Activated CD4-positive, alpha-beta memory T cell treated with anti-CD3 and anti-CD28 coated beads, Interleukin-2, amount 10 ng/mL, durations not matched to agents 7 days and 5 days (primary cell): ENCODE measurements around the gene ZPBP. TPM values are rescaled to one million over a fixed set of nuclear protein-coding genes. Genes with fewer than 3 reads are reported as not detected.
A peak's percentile ranks its signal among the peaks of the same experiment; 100 is the strongest.

Source experiments
- CTCF ChIA-PET: fragments of 350-600 bp; sonication (Branson Sonifier 250); formaldehyde crosslinking; loops from one replicate; lab custom pipeline; 2021; ENCODE audit warnings: antibody characterized with exemption, inconsistent platforms; lab: Charles Lee
- POLR2A ChIA-PET: fragments of 350-600 bp; sonication (Branson Sonifier 250); formaldehyde crosslinking; loops from one replicate; lab custom pipeline; 2021; ENCODE audit warnings: antibody characterized with exemption; lab: Charles Lee
- DNase-seq: peaks from one replicate; pipeline ENCODE4 v3.0.0-alpha.2; 2020
- H3K27ac Mint-ChIP-seq: one replicate; pipeline ENCODE4 v1.8.0; 2021; ENCODE audit warnings: mild to moderate bottlenecking, mixed read lengths
- H3K27me3 Mint-ChIP-seq: one replicate; pipeline ENCODE4 v1.8.0; 2021; ENCODE audit warnings: mixed read lengths
- H3K36me3 Mint-ChIP-seq: one replicate; pipeline ENCODE4 v1.8.0; 2021; ENCODE audit warnings: low read depth, mixed read lengths
- H3K4me1 Mint-ChIP-seq: one replicate; pipeline ENCODE4 v1.8.0; 2021; ENCODE audit warnings: mixed read lengths
- H3K4me3 Mint-ChIP-seq: one replicate; pipeline ENCODE4 v1.8.0; 2021; ENCODE audit warnings: mild to moderate bottlenecking, mixed read lengths
- H3K9me3 Mint-ChIP-seq: one replicate; pipeline ENCODE4 v1.8.0; 2021; ENCODE audit warnings: mixed read lengths
- total RNA-seq, 2 experiments: library from RNA; stranded (reverse); gene quantifications; one replicate each; pipeline ENCODE4 v1.2.3, GENCODE V29; 2021

ZPBP gene
- total RNA-seq, 2 experiments from 2014 or later, result not detected

GRCh38 chr7:49995681-49996080 lies 97.4 kb downstream of the ZPBP start:
- no peaks in the 10 kb centered on the region for H3K36me3 Mint-ChIP-seq
- ChIA-PET CTCF (no interaction called here), POLR2A (no interaction called here)
- no peak overlapping the region for H3K27ac Mint-ChIP-seq
- no peak for DNase-seq
- no peaks in the 10 kb centered on the region for H3K9me3 Mint-ChIP-seq
- no peaks in the 10 kb centered on the region for H3K4me1 Mint-ChIP-seq
- H3K27me3 Mint-ChIP-seq, result peaks cover 6% of the 10 kb centered on the region
- H3K4me3 Mint-ChIP-seq, result no peak overlapping the region

GRCh38 chr7:49986191-49986590 lies 106.9 kb downstream of the ZPBP start:
- Mint-ChIP-seq H3K27ac (no peak overlapping the region), H3K36me3 (no peaks in the 10 kb centered on the region), H3K4me3 (no peak overlapping the region), H3K9me3 (peaks cover 3% of the 10 kb centered on the region), H3K4me1 (no peaks in the 10 kb centered on the region), H3K27me3 (peaks cover 3% of the 10 kb centered on the region)
- POLR2A ChIA-PET, result no interaction called here
- DNase-seq, result no peak
- CTCF ChIA-PET, result no interaction called here

GRCh38 chr7:49980465-49980864 lies 112.6 kb downstream of the ZPBP start:
- Mint-ChIP-seq H3K9me3 (no peaks in the 10 kb centered on the region), H3K4me3 (no peak overlapping the region), H3K27me3 (no peaks in the 10 kb centered on the region), H3K27ac (no peak overlapping the region), H3K36me3 (no peaks in the 10 kb centered on the region), H3K4me1 (no peaks in the 10 kb centered on the region)
- POLR2A ChIA-PET, result no interaction called here
- CTCF ChIA-PET, result no interaction called here
- peak; percentile 34 for DNase-seq

GRCh38 chr7:49976238-49976637 lies 116.8 kb downstream of the ZPBP start:
- Mint-ChIP-seq H3K9me3 (no peaks in the 10 kb centered on the region), H3K36me3 (no peaks in the 10 kb centered on the region), H3K27ac (no peak overlapping the region), H3K27me3 (no peaks in the 10 kb centered on the region), H3K4me1 (no peaks in the 10 kb centered on the region), H3K4me3 (no peak overlapping the region)
- ChIA-PET POLR2A (no interaction called here), CTCF (no interaction called here)
- no peak for DNase-seq

GRCh38 chr7:49974035-49974434 lies 119.0 kb downstream of the ZPBP start:
- ChIA-PET POLR2A (no interaction called here), CTCF (no interaction called here)
- no peaks in the 10 kb centered on the region for H3K36me3 Mint-ChIP-seq
- H3K4me1 Mint-ChIP-seq, result no peaks in the 10 kb centered on the region
- H3K4me3 Mint-ChIP-seq, result no peak overlapping the region
- H3K27ac Mint-ChIP-seq, result no peak overlapping the region
- no peak for DNase-seq
- H3K9me3 Mint-ChIP-seq, result no peaks in the 10 kb centered on the region
- no peaks in the 10 kb centered on the region for H3K27me3 Mint-ChIP-seq

- H3K4me1 Mint-ChIP-seq, result no peaks in the 10 kb centered on the region
- no peaks in the 10 kb centered on the region for H3K27me3 Mint-ChIP-seq
- peaks cover 2% of the 10 kb centered on the region for H3K9me3 Mint-ChIP-seq
- H3K4me3 Mint-ChIP-seq, result no peak overlapping the region
- H3K36me3 Mint-ChIP-seq, result no peaks in the 10 kb centered on the region
- CTCF ChIA-PET, result no interaction called here
- no peak for DNase-seq
- H3K27ac Mint-ChIP-seq, result no peak overlapping the region
- POLR2A ChIA-PET, result no interaction called here
Measured at GRCh38 chr7:49937608-49938007, 155.4 kb downstream of the ZPBP start.

GRCh38 chr7:49931627-49932026 lies 161.4 kb downstream of the ZPBP start:
- Mint-ChIP-seq H3K9me3 (peaks cover 12% of the 10 kb centered on the region), H3K4me1 (no peaks in the 10 kb centered on the region), H3K27me3 (no peaks in the 10 kb centered on the region), H3K36me3 (no peaks in the 10 kb centered on the region), H3K4me3 (no peak overlapping the region), H3K27ac (no peak overlapping the region)
- POLR2A ChIA-PET, result no interaction called here
- DNase-seq, result no peak
- CTCF ChIA-PET, result no interaction called here

GRCh38 chr7:49928787-49929186 lies 164.3 kb downstream of the ZPBP start:
- ChIA-PET CTCF (no interaction called here), POLR2A (no interaction called here)
- Mint-ChIP-seq H3K4me3 (no peak overlapping the region), H3K27me3 (no peaks in the 10 kb centered on the region), H3K36me3 (no peaks in the 10 kb centered on the region), H3K4me1 (no peaks in the 10 kb centered on the region), H3K9me3 (peaks cover 12% of the 10 kb centered on the region), H3K27ac (no peak overlapping the region)
- no peak for DNase-seq

GRCh38 chr7:49927631-49928030 lies 165.4 kb downstream of the ZPBP start:
- H3K27ac Mint-ChIP-seq, result no peak overlapping the region
- H3K27me3 Mint-ChIP-seq, result no peaks in the 10 kb centered on the region
- no peaks in the 10 kb centered on the region for H3K36me3 Mint-ChIP-seq
- no peak for DNase-seq
- H3K9me3 Mint-ChIP-seq, result peaks cover 10% of the 10 kb centered on the region
- no peak overlapping the region for H3K4me3 Mint-ChIP-seq
- POLR2A ChIA-PET, result no interaction called here
- CTCF ChIA-PET, result no interaction called here
- no peaks in the 10 kb centered on the region for H3K4me1 Mint-ChIP-seq

- no peak for DNase-seq
- Mint-ChIP-seq H3K9me3 (peaks cover 4% of the 10 kb centered on the region), H3K4me3 (no peak overlapping the region), H3K27me3 (no peaks in the 10 kb centered on the region), H3K27ac (no peak overlapping the region), H3K4me1 (no peaks in the 10 kb centered on the region), H3K36me3 (no peaks in the 10 kb centered on the region)
- ChIA-PET CTCF (no interaction called here), POLR2A (no interaction called here)
Measured at GRCh38 chr7:49926720-49927119, 166.3 kb downstream of the ZPBP start.

GRCh38 chr7:49911909-49912308 lies 181.1 kb downstream of the ZPBP start:
- DNase-seq, result no peak
- Mint-ChIP-seq H3K27me3 (no peaks in the 10 kb centered on the region), H3K9me3 (no peaks in the 10 kb centered on the region), H3K4me1 (no peaks in the 10 kb centered on the region), H3K4me3 (no peak overlapping the region), H3K27ac (no peak overlapping the region), H3K36me3 (no peaks in the 10 kb centered on the region)
- ChIA-PET POLR2A (no interaction called here), CTCF (no interaction called here)

GRCh38 chr7:49894543-49894942 lies 198.5 kb downstream of the ZPBP start:
- Mint-ChIP-seq H3K4me3 (no peak overlapping the region), H3K4me1 (no peaks in the 10 kb centered on the region), H3K9me3 (no peaks in the 10 kb centered on the region), H3K27me3 (no peaks in the 10 kb centered on the region), H3K27ac (no peak overlapping the region), H3K36me3 (no peaks in the 10 kb centered on the region)
- CTCF ChIA-PET, result no interaction called here
- POLR2A ChIA-PET, result no interaction called here
- DNase-seq, result no peak

GRCh38 chr7:49893131-49893530 lies 199.9 kb downstream of the ZPBP start:
- Mint-ChIP-seq H3K27me3 (no peaks in the 10 kb centered on the region), H3K27ac (no peak overlapping the region), H3K4me3 (no peak overlapping the region), H3K9me3 (no peaks in the 10 kb centered on the region), H3K36me3 (no peaks in the 10 kb centered on the region), H3K4me1 (no peaks in the 10 kb centered on the region)
- DNase-seq, result no peak
- ChIA-PET POLR2A (no interaction called here), CTCF (no interaction called here)

- no peak for DNase-seq
- H3K27ac Mint-ChIP-seq, result no peak overlapping the region
- CTCF ChIA-PET, result no interaction called here
- no peaks in the 10 kb centered on the region for H3K9me3 Mint-ChIP-seq
- H3K4me3 Mint-ChIP-seq, result no peak overlapping the region
- no peaks in the 10 kb centered on the region for H3K36me3 Mint-ChIP-seq
- POLR2A ChIA-PET, result no interaction called here
- no peaks in the 10 kb centered on the region for H3K4me1 Mint-ChIP-seq
- no peaks in the 10 kb centered on the region for H3K27me3 Mint-ChIP-seq
Measured at GRCh38 chr7:49892481-49892880, 200.6 kb downstream of the ZPBP start.
